Measurements from ENCODE around the gene GNA15. TPM values are rescaled to one million over a fixed set of nuclear protein-coding genes. Genes with fewer than 3 reads are reported as not detected.
"Not testable (repeated sequence)": the region's sequence is repeated elsewhere in the genome, so short reads cannot be mapped to it uniquely, and the experiment has no call there.

Gene GNA15
- total RNA-seq, 1 donor from 2014 or later = 83.6 TPM

- intact Hi-C loops (cut with micrococcal nuclease) = loop anchor here (5.0 kb wide), 1 partner anchor 237 kb away; no protein-coding TSS in a partner anchor
Observed at GRCh38 chr19:3188627-3189596, 53.1 kb downstream of the GNA15 start.

DNA sequence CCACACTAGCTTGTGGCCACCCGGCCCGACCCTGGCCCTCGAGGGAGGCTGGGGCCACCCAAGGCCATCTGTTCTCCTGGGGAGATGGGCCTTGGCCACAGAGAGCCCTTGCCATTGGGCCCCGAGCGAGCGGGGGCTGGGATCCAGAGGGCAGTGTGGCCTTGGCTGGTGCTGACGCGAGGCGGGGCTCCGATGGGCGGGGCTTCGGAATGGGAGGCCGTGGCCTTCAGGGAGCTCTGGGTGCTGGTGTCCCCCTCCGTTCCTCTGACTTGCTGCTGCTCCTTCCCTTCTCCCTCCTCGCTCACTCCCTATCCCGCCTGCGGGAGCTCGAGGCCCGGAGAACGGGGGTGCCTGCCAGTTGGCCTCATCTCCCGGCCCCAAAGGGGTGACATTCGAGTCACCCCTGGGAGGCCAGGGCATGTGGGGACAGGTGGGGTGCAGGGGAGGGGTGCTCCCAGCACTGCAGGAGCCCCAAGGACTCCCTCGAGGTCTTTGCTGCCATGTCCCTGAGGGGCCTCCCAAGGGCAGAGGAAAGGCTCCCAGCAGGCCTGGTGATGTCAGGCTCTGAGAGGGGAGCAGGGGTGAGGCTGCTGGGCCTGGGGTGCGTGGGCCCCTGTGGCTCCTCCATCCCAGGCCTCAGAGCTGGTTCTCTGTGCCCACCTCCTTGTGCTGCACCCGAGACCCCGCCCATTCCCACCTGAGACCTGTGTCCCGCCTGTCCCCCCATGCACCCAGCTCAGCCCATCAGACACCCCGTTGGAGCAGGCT, 54.1 kb downstream of the GNA15 start:
- intact Hi-C loops (cut with micrococcal nuclease) = loop anchor here (5.0 kb wide), 1 partner anchor 238 kb away; no protein-coding TSS in a partner anchor

DNA sequence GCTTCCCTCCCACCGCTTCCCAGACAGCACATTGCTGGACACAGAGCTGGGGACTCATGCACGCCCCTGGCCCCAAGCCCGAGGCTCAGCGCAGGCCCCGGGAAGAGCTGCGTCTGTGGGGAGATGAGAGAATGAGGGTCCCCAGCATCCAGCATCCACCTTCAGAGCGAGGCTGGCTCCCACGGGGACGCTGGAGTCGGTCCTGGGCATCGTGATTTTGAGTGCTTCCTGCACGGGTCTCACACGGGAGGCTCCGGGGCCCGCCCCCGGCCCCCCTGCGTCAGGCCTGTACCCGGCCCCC, 54.6 kb downstream of the GNA15 start:
- intact Hi-C loops (cut with micrococcal nuclease) = no loop called here

DNA sequence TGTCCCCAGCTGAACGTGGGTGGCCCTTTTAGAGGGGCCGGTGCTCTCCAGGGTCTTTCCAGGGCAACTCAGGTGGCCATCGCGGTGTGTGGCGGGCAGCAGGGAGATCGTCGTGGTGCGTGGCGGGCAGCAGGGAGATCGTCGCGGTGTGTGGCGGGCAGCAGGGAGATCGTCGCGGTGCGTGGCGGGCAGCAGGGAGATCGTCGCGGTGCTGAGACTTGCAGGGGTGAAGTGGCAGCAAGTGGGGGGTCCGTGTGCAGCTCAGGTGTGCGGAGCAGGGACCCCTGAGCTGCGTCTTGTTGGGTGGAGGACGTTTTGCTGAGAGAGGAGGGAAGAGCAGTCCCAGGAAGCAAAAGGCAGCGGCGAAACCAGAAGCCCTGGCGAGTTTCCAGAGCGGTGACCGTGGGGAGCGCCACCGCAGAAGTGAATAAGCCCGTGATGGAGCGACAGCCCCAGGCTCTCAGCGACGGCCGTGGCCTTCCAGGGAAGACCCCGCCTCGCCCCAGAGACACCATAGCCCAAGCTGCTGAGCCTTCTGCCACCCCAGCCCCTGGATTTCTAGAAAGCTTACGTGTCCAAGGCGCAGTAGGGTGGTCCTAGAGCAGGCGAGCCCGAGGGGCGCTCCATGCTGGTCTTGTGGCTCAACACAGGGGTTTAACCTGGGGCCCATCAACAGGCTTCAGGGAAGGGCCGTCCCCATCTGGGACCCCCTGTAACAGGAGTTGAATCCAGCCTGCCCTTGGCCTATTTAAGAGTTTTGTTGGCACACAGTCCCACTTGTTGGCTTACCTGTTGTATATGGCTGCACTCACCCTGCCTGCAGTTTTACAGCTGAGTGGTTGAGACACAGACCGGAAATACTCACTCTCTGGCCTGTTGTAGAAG, 55.3 kb downstream of the GNA15 start:
- intact Hi-C loops (cut with micrococcal nuclease) = no loop called here

DNA sequence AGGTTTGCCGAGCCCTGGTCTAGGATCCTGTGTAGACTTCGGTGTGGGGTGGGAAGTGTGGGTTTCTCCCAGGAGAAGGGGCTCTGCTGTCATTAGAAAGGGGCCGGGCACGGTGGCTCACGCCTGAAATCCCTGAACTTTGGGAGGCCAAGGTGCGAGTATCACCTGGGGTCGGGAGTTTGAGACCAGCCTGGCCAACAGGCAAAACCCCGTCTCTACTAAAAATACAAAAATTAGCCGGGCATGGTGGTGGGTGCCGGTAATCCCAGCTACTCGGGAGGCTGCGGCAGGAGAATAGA, 55.9 kb downstream of the GNA15 start:
- intact Hi-C loops (cut with micrococcal nuclease) = not testable (repeated sequence)

DNA sequence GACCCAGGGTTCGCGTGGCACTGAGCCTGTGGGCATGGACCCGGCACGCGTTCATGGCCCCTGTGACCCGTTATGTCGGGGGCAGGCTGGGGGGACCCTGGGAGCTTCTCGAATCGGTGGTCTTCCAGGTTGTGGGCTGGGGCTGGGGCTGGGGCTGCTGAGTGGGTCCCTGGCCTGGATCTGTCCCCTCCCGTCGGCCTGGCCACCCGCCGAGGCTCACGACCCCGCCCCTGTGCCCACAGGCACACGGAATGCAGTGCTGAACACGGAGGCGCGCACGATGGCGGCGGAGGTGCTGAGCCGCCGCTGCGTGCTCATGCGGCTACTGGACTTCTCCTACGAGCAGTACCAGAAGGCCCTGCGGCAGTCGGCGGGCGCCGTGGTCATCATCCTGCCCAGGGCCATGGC, 56.4 kb downstream of the GNA15 start:
- intact Hi-C loops (cut with micrococcal nuclease) = no loop called here

GRCh38 chr19:3192684-3193083, 56.9 kb downstream of the GNA15 start:
- intact Hi-C loops (cut with micrococcal nuclease) = no loop called here

- intact Hi-C loops (cut with micrococcal nuclease) = no loop called here
Observed at GRCh38 chr19:3193256-3194105, 57.6 kb downstream of the GNA15 start.

DNA sequence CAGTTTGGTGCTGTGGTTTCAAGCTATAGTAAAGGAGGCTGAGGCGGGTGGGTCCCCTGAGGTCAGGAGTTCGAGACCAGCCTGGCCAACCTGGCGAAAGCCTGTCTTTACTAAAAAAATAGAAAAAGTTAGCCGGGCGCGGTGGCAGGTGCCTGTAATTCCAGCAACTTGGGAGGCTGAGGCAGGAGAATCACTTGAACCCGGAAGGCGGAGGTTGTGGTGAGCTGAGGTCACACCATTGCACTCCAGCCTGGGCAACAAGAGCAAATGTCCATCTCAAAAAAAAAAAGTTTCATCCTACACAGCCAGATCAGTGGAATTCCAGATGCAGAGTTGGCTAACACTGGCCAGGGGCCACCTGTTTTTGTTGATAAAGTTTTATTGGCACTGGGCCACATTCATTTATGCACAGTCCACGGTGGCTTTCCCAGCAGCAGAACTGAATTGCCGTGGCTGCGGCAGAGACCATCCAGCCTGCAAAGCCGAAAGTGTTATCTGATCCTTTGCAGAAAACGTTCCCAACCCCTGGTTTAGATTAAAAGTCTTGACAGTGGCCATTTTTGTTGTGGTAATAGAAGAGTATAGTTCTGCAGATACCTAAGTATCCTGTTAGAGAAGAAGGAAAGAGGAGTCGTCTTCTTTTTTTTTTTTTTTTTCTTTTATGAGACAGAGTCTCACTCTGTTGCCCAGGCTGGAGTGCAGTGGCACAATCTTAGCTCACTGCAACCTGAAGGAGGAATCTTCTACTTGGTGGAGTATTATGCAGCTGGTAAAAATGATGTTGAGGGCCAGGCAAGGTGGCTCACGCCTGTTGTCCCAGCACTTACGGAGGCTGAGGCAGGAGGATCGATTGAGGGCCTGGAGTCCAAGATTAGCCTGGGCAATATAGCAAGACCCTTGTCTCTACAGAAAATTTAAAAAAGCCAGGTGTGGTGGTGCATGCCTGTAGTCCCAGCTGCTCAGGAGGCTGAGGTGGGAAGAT, 58.6 kb downstream of the GNA15 start:
- intact Hi-C loops (cut with micrococcal nuclease) = no loop called here

- intact Hi-C loops (cut with micrococcal nuclease) = no loop called here
Observed at GRCh38 chr19:3196064-3196932, 60.5 kb downstream of the GNA15 start.

GRCh38 chr19:3196933-3197205, 61.0 kb downstream of the GNA15 start:
- intact Hi-C loops (cut with micrococcal nuclease) = no loop called here

- intact Hi-C loops (cut with micrococcal nuclease) = no loop called here
Observed at GRCh38 chr19:3198901-3199700, 63.3 kb downstream of the GNA15 start.

DNA sequence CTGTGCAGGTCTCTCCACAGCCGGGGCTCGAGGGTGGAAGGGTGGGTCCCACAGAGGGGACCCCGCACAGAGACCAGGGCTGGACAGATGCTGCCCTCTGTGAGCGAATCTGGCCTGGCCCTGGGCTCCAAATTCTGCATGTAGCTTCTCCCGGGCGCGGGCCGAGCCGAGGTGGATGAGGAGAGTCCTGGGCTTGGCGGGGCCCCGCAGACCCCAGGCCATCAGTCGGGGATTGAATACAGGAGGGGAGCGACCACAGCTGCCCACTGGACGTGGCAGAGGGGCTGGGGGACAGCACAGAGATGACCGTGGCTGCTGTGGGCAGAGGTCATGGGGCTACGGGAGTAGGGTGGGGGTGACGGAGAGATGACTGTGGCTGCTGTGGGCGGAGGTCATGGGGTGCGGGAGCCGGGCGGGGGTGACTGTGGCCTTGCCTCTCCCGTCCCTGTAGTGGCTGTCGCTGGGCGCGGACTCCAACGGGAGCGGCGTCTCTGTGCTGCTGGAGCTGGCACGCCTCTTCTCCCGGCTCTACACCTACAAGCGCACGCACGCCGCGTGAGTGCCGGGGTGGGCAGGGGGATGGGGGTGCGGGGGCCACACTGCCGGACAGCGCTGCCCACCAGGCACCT, 65.4 kb downstream of the GNA15 start:
- intact Hi-C loops (cut with micrococcal nuclease) = no loop called here

GRCh38 chr19:3201911-3202310, 66.1 kb downstream of the GNA15 start:
- intact Hi-C loops (cut with micrococcal nuclease) = no loop called here

GRCh38 chr19:3202346-3202745, 66.5 kb downstream of the GNA15 start:
- intact Hi-C loops (cut with micrococcal nuclease) = no loop called here

- intact Hi-C loops (cut with micrococcal nuclease) = not testable (repeated sequence)
Observed at GRCh38 chr19:3202895-3203294, 67.1 kb downstream of the GNA15 start.

Measured in T-helper 2 cell treated with Interferon-gamma antibody and Interleukin-4, amounts not matched to agents 100 ng/mL and 5 ng/mL, for 36 hours (primary cell).